Measurements from ENCODE around the gene NSMCE1. TPM values are rescaled to one million over a fixed set of nuclear protein-coding genes. Genes with fewer than 3 reads are reported as not detected.
A peak's percentile ranks its signal among the peaks of the same experiment; 100 is the strongest.
"Not testable (repeated sequence)": the region's sequence is repeated elsewhere in the genome, so short reads cannot be mapped to it uniquely, and the experiment has no call there.

The NSMCE1 gene
- total RNA-seq, 5 donors from 2014 or later (not counting 1 experiment from before 2014, with no cell fraction given): 53.5 to 83.2 (median 73.9) TPM

DNA sequence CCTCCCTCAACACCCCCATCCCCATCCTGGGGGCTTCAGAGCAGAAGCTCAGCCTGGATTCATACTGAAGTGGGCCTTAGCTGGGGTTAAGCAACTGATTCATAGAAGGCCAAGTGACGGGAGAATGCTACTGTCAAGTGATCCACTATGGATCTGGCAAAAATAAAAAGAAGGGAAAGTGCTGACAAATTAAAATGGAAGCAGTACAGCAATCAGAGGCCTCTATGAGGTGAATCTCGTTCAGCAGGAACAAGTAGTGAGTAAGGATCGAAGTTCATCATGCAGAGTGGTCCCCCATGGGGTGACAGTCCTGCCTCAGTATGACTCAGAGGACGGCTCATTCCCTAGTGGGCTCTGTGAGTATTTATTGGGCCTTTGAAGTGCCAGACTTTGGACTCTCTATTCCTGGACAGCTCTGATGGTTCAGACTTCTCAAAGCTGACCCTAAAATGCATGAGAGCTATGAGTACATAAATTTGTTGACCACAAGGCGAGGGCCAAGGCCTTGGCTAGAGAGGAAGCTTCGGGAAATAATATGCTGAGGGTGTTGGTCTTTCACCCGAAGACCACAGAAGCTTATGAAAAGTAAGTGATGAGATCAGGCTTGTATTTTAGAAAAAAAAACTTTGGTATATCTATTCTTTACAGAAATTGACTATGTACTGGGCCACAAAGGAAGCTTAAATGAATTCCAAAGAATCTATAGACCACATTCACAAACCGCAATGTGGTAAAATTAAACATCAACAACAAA, 5.3 kb upstream of the NSMCE1 start:
- POLR2A ChIA-PET: interaction anchor here (0.5 to 0.6 kb wide), 4 partner anchors 37 to 179 kb away, joined by 3 to 5 read pairs (median 3); no protein-coding TSS in a partner anchor
- CTCF ChIA-PET: interaction anchor here (1.0 to 1.1 kb wide), 2 partner anchors 37 to 120 kb away, joined by 4 to 5 read pairs; no protein-coding TSS in a partner anchor
- peaks cover 36 to 52% (median 52%) of the 10 kb centered on the region in 3 donors for H3K4me1 Mint-ChIP-seq
- H3K27ac ChIP-seq (ENCODE audit: low read length): peak overlapping the region; percentile 51
- H3K4me3 ChIP-seq (ENCODE audit: control insufficient read depth in 1 of 2, extremely low read depth in 1 of 2, low read length in 1 of 2): peak overlapping the region in 1 of 2 donors; percentile 7
- no peaks in the 10 kb centered on the region for H3K36me3 ChIP-seq (ENCODE audit: control insufficient read depth in 2 of 2, extremely low read depth in 1 of 2, insufficient read depth in 1 of 2, low read length in 1 of 2)
- peak overlapping the region in 2 of 3 donors; percentile 48 to 55 for H3K4me3 Mint-ChIP-seq
- 83% methylated on average over 4 of the region's 8 CpGs for WGBS (ENCODE audit: insufficient coverage)
- no peaks in the 10 kb centered on the region for H3K9me3 Mint-ChIP-seq
- peak overlapping the region; percentile 75 to 89 for H3K27ac Mint-ChIP-seq
- peak; percentile 63 to 85 (median 76) for ATAC-seq (replicated peaks in 1 of 4)
- no peaks in the 10 kb centered on the region for H3K27me3 ChIP-seq (replicated peaks in 1 of 2; ENCODE audit: control insufficient read depth in 2 of 2, extremely low read depth in 1 of 2, insufficient read depth in 2 of 2, low read length in 1 of 2)
- no peaks in the 10 kb centered on the region for H3K36me3 Mint-ChIP-seq
- peaks cover 0 to 2% of the 10 kb centered on the region in 2 donors for H3K27me3 Mint-ChIP-seq
- H3K9me3 ChIP-seq: no peaks in the 10 kb centered on the region
- H3K4me1 ChIP-seq (ENCODE audit: control insufficient read depth in 1 of 2, extremely low read depth in 1 of 2, insufficient read depth in 2 of 2, low read length in 2 of 2): peaks cover 15 to 34% of the 10 kb centered on the region in 2 experiments
- DNase-seq: peak in 1 of 35 experiments; percentile 46

DNA sequence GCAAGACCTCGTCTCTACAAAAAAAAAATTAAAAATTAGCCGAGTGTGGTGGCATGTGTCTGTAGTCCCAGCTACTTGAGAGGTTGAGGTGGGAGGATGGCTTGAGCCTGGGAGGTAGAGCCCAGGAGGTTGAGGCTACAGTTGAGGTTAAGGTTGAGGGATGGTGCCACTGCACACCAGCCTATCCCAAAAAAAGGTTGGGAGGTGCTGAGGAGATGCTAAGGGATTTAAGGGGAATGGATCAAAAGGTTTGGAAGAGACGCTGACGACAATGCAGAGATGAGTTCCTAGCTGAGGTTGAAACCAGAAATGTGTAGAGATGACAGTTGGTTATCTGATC, 4.7 kb upstream of the NSMCE1 start:
- WGBS (ENCODE audit: insufficient coverage): 100% methylated on average over 2 of the region's 4 CpGs
- DNase-seq: no peak
- ChIA-PET CTCF (interaction anchor here (1.0 to 1.1 kb wide), 2 partner anchors 36 to 119 kb away, joined by 4 to 5 read pairs; no protein-coding TSS in a partner anchor), POLR2A (interaction anchor here in 1 of 2 donors (0.5 to 0.7 kb wide), 3 partner anchors 37 to 83 kb away, joined by 3 to 5 read pairs (median 3); no protein-coding TSS in a partner anchor)
- no peaks in the 10 kb centered on the region for H3K36me3 Mint-ChIP-seq
- peaks cover 37 to 57% (median 56%) of the 10 kb centered on the region in 3 donors for H3K4me1 Mint-ChIP-seq
- H3K9me3 Mint-ChIP-seq: no peaks in the 10 kb centered on the region
- peak overlapping the region; percentile 75 to 89 for H3K27ac Mint-ChIP-seq
- H3K4me3 Mint-ChIP-seq: peak overlapping the region in 2 of 3 donors; percentile 14 to 48
- H3K27me3 Mint-ChIP-seq: peaks cover 0 to 2% of the 10 kb centered on the region in 2 donors
- H3K36me3 ChIP-seq (ENCODE audit: control insufficient read depth in 2 of 2, extremely low read depth in 1 of 2, insufficient read depth in 1 of 2, low read length in 1 of 2): no peaks in the 10 kb centered on the region
- no peaks in the 10 kb centered on the region for H3K9me3 ChIP-seq
- no peak for ATAC-seq (replicated peaks in 1 of 4)
- H3K4me3 ChIP-seq (ENCODE audit: control insufficient read depth in 1 of 2, extremely low read depth in 1 of 2, low read length in 1 of 2): no peak overlapping the region
- no peak overlapping the region for H3K27ac ChIP-seq (ENCODE audit: low read length)
- peaks cover 15 to 37% of the 10 kb centered on the region in 2 experiments for H3K4me1 ChIP-seq (ENCODE audit: control insufficient read depth in 1 of 2, extremely low read depth in 1 of 2, insufficient read depth in 2 of 2, low read length in 2 of 2)
- H3K27me3 ChIP-seq (replicated peaks in 1 of 2; ENCODE audit: control insufficient read depth in 2 of 2, extremely low read depth in 1 of 2, insufficient read depth in 2 of 2, low read length in 1 of 2): no peaks in the 10 kb centered on the region

DNA sequence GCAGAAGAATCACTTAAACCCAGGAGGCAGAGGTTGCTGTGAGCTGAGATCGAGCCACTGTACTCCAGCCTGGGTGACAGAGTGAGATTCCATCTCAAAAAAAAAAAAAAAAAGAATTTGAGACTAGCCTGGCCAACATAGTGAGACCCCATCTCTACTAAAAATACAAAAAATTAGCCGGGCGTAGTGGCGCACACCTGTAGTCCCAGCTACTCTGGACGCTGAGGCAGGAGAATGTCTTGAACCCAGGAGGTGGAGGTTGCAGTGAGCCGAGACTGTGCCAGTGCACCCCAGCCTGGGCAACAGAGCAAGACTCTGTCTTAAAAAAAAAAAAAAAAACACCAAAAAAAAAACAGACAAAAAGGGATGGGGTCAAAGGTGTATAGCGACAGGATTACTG, 4.1 kb upstream of the NSMCE1 start:
- H3K36me3 Mint-ChIP-seq; H3K9me3 ChIP-seq; ATAC-seq (replicated peaks in 1 of 4); H3K27me3 ChIP-seq (replicated peaks in 1 of 2; ENCODE audit: control insufficient read depth in 2 of 2, extremely low read depth in 1 of 2, insufficient read depth in 2 of 2, low read length in 1 of 2); H3K27me3 Mint-ChIP-seq; H3K27ac Mint-ChIP-seq; H3K9me3 Mint-ChIP-seq; H3K27ac ChIP-seq (ENCODE audit: low read length); H3K36me3 ChIP-seq (ENCODE audit: control insufficient read depth in 2 of 2, extremely low read depth in 1 of 2, insufficient read depth in 1 of 2, low read length in 1 of 2); H3K4me3 ChIP-seq (ENCODE audit: control insufficient read depth in 1 of 2, extremely low read depth in 1 of 2, low read length in 1 of 2); DNase-seq: not testable (repeated sequence)
- H3K4me3 Mint-ChIP-seq: peak overlapping the region in 1 of 3 donors; percentile 48
- 100% methylated on average over 1 of the region's 7 CpGs for WGBS (ENCODE audit: insufficient coverage)
- ChIA-PET CTCF (interaction anchor here (0.7 kb wide), 2 partner anchors 86 to 209 kb away, joined by 3 to 6 read pairs; no protein-coding TSS in a partner anchor), POLR2A (interaction anchor here in 1 of 2 donors (0.6 to 0.7 kb wide), 2 partner anchors 37 to 57 kb away, joined by 3 read pairs; no protein-coding TSS in a partner anchor)
- peaks cover 15 to 43% of the 10 kb centered on the region in 2 experiments for H3K4me1 ChIP-seq (ENCODE audit: control insufficient read depth in 1 of 2, extremely low read depth in 1 of 2, insufficient read depth in 2 of 2, low read length in 2 of 2)
- H3K4me1 Mint-ChIP-seq: peaks cover 42 to 63% (median 61%) of the 10 kb centered on the region in 3 donors

DNA sequence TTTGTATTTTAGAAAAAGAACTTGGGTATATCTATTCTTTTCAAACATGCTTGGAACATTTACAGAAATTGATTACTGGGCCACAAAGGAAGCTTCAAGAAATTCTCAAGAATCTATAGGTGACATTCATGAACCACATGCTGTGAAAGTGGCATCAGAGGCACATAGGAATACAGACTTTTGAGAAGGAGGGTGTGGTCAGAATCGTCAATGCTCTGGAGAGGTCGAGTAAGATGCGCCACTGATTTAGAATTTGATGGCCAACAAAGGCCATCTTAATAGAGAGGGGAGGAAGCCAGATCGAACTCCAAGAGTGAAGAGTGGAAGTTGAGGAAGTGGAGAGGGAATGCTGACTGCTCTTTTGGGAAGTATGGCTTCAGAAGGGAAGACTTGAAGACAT, 3.5 kb upstream of the NSMCE1 start:
- ChIA-PET CTCF (interaction anchor here (0.7 to 1.6 kb wide), 3 partner anchors 86 to 210 kb away, joined by 3 to 6 read pairs (median 5); no protein-coding TSS in a partner anchor), POLR2A (no interaction called here)
- H3K27ac Mint-ChIP-seq: peak overlapping the region; percentile 35 to 84
- Histone ChIP-seq H3K36me3 (ENCODE audit: control insufficient read depth in 2 of 2, extremely low read depth in 1 of 2, insufficient read depth in 1 of 2, low read length in 1 of 2) (no peaks in the 10 kb centered on the region), H3K27ac (ENCODE audit: low read length) (no peak overlapping the region), H3K4me3 (ENCODE audit: control insufficient read depth in 1 of 2, extremely low read depth in 1 of 2, low read length in 1 of 2) (no peak overlapping the region), H3K27me3 (replicated peaks in 1 of 2; ENCODE audit: control insufficient read depth in 2 of 2, extremely low read depth in 1 of 2, insufficient read depth in 2 of 2, low read length in 1 of 2) (no peaks in the 10 kb centered on the region), H3K4me1 (ENCODE audit: control insufficient read depth in 1 of 2, extremely low read depth in 1 of 2, insufficient read depth in 2 of 2, low read length in 2 of 2) (peaks cover 16 to 45% of the 10 kb centered on the region in 2 experiments), H3K9me3 (no peaks in the 10 kb centered on the region)
- H3K27me3 Mint-ChIP-seq: peaks cover 0 to 2% of the 10 kb centered on the region in 2 donors
- no peak for DNase-seq
- peaks cover 47 to 69% (median 67%) of the 10 kb centered on the region in 3 donors for H3K4me1 Mint-ChIP-seq
- no peak for ATAC-seq (replicated peaks in 1 of 4)
- H3K9me3 Mint-ChIP-seq: no peaks in the 10 kb centered on the region
- 89% methylated on average over 3 of the region's 4 CpGs for WGBS (ENCODE audit: insufficient coverage)
- H3K36me3 Mint-ChIP-seq: no peaks in the 10 kb centered on the region
- peak overlapping the region in 1 of 3 donors; percentile 54 for H3K4me3 Mint-ChIP-seq

DNA sequence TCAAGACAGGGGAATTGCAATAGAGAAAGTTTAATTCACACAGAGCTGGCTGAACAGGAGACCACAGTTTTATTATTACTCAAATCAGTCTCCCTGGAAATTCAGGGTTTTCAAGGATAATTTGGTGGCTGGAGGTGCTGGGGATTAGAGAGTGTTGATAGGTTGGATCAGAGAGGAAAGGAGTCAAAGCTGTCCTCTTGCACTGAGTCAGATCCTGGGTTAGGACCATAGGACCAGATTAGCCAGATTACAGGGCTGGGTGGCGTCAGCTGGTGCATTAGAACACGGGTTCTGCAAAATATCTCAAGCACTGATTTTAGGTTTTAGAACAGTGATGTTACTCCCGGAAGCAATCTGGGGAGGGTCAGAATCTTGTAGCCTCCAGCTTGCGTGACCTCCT, 1.8 kb upstream of the NSMCE1 start:
- no peaks in the 10 kb centered on the region for H3K36me3 ChIP-seq (ENCODE audit: control insufficient read depth in 2 of 2, extremely low read depth in 1 of 2, insufficient read depth in 1 of 2, low read length in 1 of 2)
- Mint-ChIP-seq H3K4me1 (peaks cover 59 to 74% (median 71%) of the 10 kb centered on the region in 3 donors), H3K36me3 (peaks cover 6% of the 10 kb centered on the region), H3K9me3 (no peaks in the 10 kb centered on the region), H3K27ac (no peak overlapping the region), H3K27me3 (peaks cover 0 to 2% of the 10 kb centered on the region in 2 donors), H3K4me3 (no peak overlapping the region)
- no peak for DNase-seq
- H3K9me3 ChIP-seq: no peaks in the 10 kb centered on the region
- peaks cover 19 to 45% of the 10 kb centered on the region in 2 experiments for H3K4me1 ChIP-seq (ENCODE audit: control insufficient read depth in 1 of 2, extremely low read depth in 1 of 2, insufficient read depth in 2 of 2, low read length in 2 of 2)
- H3K27ac ChIP-seq (ENCODE audit: low read length): no peak overlapping the region
- ChIA-PET CTCF (interaction anchor here in 1 of 2 donors (0.5 to 1.6 kb wide), 4 partner anchors 35 to 160 kb away, joined by 3 to 5 read pairs (median 3); no protein-coding TSS in a partner anchor), POLR2A (interaction anchor here in 1 of 2 donors (0.6 to 0.7 kb wide), 2 partner anchors 26 to 77 kb away, joined by 3 to 4 read pairs; no protein-coding TSS in a partner anchor)
- no CpG with 5 or more reads among the region's 4 CpGs for WGBS (ENCODE audit: insufficient coverage)
- no peaks in the 10 kb centered on the region for H3K27me3 ChIP-seq (replicated peaks in 1 of 2; ENCODE audit: control insufficient read depth in 2 of 2, extremely low read depth in 1 of 2, insufficient read depth in 2 of 2, low read length in 1 of 2)
- ATAC-seq (replicated peaks in 1 of 4): no peak
- no peak overlapping the region for H3K4me3 ChIP-seq (ENCODE audit: control insufficient read depth in 1 of 2, extremely low read depth in 1 of 2, low read length in 1 of 2)
